Subcutaneous adipose tissue (tissue), 4 donors: Measurements from ENCODE around the gene CALR3. TPM values are rescaled to one million over a fixed set of nuclear protein-coding genes. Genes with fewer than 3 reads are reported as not detected.

Experiments used
- total RNA-seq, 4 donors: library from RNA; depleted of rRNA; stranded (reverse); fragments of >200 nt; gene quantifications; one replicate each; pipeline ENCODE4 v1.1.0, GENCODE V29; 2016
- TF ChIP-seq, protein P1 (sequence below): fragments of 450-650 bp; IDR thresholded peaks from one replicate; pipeline ENCODE4 v1.5.1; 2016; ENCODE audit warnings: low read depth, mild to moderate bottlenecking, control low read depth, antibody characterized with exemption, moderate library complexity

CALR3 gene
- total RNA-seq, 4 donors from 2014 or later, result not detected

GRCh38 chr19:16455489-16455888 lies 40.5 kb downstream of the CALR3 start:
- TF ChIP-seq, protein P1, sequence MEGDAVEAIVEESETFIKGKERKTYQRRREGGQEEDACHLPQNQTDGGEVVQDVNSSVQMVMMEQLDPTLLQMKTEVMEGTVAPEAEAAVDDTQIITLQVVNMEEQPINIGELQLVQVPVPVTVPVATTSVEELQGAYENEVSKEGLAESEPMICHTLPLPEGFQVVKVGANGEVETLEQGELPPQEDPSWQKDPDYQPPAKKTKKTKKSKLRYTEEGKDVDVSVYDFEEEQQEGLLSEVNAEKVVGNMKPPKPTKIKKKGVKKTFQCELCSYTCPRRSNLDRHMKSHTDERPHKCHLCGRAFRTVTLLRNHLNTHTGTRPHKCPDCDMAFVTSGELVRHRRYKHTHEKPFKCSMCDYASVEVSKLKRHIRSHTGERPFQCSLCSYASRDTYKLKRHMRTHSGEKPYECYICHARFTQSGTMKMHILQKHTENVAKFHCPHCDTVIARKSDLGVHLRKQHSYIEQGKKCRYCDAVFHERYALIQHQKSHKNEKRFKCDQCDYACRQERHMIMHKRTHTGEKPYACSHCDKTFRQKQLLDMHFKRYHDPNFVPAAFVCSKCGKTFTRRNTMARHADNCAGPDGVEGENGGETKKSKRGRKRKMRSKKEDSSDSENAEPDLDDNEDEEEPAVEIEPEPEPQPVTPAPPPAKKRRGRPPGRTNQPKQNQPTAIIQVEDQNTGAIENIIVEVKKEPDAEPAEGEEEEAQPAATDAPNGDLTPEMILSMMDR, result no peak

- TF ChIP-seq, protein P1, result no peak
Measured at GRCh38 chr19:16454351-16454918, 41.5 kb downstream of the CALR3 start.

DNA sequence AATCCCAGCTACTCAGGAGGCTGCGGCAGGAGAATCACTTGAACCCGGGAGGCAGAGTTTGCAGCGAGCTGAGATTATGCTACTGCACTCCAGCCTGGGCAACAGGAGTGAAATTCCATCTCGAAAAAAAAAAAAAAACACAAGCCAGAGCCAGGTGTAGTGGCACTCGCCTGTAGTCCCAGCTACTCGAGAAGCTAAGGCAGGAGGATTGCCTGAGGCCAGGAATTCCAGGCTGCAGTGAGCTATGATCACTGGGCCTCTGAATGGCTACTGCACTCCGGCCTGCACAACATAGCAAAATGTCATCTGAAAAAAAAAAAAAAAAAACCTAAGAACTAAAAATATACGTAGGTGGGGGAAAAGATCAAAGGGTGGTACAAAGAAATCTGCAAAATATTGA lies 43.6 kb downstream of the CALR3 start:
- TF ChIP-seq, protein P1, result no peak

GRCh38 chr19:16449330-16449961 lies 46.5 kb downstream of the CALR3 start:
- TF ChIP-seq, protein P1, result no peak

DNA sequence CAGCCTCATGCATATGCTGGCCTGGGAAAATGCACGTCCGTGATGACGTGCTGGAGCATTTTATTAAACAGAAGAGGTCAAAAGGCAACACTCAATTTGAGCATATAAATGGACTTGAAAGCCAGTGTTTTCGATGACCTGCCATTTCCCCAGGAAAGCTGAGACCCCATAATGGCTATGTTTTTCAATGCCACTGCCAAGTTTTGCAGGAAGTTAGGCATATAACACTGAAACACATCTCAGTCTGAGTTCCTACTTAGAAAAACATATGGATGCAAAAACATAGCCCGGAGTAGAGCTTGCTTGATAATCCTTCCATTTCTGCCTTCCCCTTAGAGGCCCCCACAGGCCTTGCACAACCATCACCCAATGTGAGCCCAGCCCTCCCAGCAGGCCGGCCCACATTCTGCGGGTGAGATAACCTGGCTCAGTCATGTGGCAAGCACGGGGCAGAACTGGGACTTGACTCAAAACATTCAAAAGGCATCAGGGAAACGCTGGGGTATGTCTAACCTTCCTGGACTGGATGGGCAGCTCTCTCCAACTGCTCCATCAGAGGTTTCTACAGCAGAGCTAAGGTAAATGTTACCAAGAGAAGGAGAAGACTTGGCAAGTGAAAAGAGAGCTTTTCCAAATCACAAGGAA lies 49.1 kb downstream of the CALR3 start:
- TF ChIP-seq, protein P1, result no peak

DNA sequence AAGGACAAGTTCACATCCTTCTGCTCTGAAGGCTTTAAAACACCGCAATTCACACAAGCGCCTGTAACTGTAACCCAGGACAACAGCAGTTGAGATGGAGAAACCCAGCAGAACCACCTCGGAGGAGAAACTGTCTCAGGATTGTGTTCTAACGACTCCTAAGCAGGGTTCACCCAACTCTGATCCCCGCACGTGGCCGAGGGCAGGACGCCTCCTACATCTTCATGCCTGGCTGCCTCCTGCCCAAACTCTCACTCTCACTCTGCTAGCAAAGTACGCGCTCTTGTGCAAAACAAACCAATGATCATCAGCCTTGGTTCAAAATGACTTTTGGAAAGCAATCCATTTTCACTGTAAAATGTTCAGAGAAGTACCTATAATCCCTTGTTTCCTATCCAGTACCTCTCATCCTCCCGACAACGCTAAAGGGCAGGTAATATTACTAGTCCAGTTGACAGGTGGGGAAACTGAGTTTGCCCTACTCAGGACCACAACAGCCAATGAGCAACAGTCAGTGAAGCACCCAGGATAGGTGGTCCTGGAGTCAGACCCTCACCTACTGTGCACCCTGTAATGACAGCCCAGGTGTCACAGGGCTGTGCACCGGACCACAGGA lies 49.8 kb downstream of the CALR3 start:
- TF ChIP-seq, protein P1, result no peak
